ENCODE results near the gene ERGIC1. TPM values are rescaled to one million over a fixed set of nuclear protein-coding genes. Genes with fewer than 3 reads are reported as not detected.

The ERGIC1 gene
- total and polyA plus RNA-seq, 10 of the 15 experiments (the other 5 are each of a cell fraction or from before 2014, with no cell fraction given): 8.8 to 104 (median 76.3) TPM

DNA sequence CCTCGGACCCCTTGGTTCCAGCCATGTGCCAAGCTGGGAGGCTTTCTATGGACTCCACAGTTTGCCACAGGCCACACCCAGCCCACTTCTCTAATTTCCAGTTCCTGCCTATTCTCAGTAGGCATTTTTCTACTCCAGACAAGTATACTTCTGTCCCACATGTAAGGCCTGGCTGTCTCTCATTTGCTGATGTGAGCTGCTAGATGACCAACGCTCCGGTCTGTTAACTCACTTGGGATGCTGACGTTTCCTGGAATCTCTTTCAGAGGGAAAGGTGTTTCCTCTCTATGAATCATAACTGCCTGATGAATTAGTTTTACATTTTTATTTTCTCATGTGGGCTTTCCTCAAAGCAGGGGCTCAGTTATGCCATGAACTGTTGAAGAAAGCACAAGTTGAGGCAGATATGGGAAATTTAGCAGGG is 36.3 kb downstream of the ERGIC1 start:
- FAIRE-seq: no peak
- SMC1A ChIA-PET (ENCODE audit: uncharacterized antibody, unreplicated experiment): interaction anchor here (0.8 to 1.2 kb wide), 3 partner anchors 12 to 266 kb away, joined by 3 to 4 read pairs (median 3); no protein-coding TSS in a partner anchor
- H3K9me3 ChIP-seq (replicated peaks; ENCODE audit: control insufficient read depth, insufficient read depth, low read length): no peaks in the 10 kb centered on the region
- H3K79me2 ChIP-seq (ENCODE audit: control insufficient read depth, insufficient read depth, low read length): peaks cover 5% of the 10 kb centered on the region
- in situ Hi-C loops (cut with MboI): no loop called here
- peaks cover 3% of the 10 kb centered on the region; the same call in 1 of the 2 replicates for H3K4me1 ChIP-seq (ENCODE audit: control insufficient read depth, insufficient read depth, low read length)
- POLR2A ChIA-PET: interaction anchor here (0.9 kb wide), 1 partner anchor 22 kb away, joined by 3 read pairs; no protein-coding TSS in a partner anchor
- intact Hi-C loops (cut with micrococcal nuclease; ENCODE audit: unreplicated experiment): no loop called here
- no peak overlapping the region for H2AFZ ChIP-seq (ENCODE audit: control insufficient read depth, low read depth, low read length)
- H3K36me3 ChIP-seq (ENCODE audit: control insufficient read depth in 2 of 2, insufficient read depth in 2 of 2, low read length in 1 of 2): peaks cover 0 to 4% of the 10 kb centered on the region in 2 experiments; a peak in 1 of 4 replicates
- H4K20me1 ChIP-seq (ENCODE audit: control insufficient read depth, insufficient read depth): peaks cover 3% of the 10 kb centered on the region; the same call in 1 of the 2 replicates
- WGBS (ENCODE audit: insufficient coverage, insufficient replicate concordance, low lambda C conversion rate, missing lambda C conversion rate): 40% methylated on average over 4 of the region's 4 CpGs
- no peaks in the 10 kb centered on the region for H3K27me3 ChIP-seq (replicated peaks in 1 of 2; ENCODE audit: control insufficient read depth in 2 of 2, insufficient read depth in 2 of 2, low read length in 1 of 2)
- CTCF ChIA-PET: interaction anchor here (0.7 kb wide), 1 partner anchor 861 kb away, joined by 3 read pairs; no protein-coding TSS in a partner anchor
- DNase-seq (ENCODE audit: low read depth, low spot score): no peak
- no peak overlapping the region for H3K4me3 ChIP-seq
- BruUV-seq (replicated peaks): no TSS peak
- no peak overlapping the region for H3K4me2 ChIP-seq (ENCODE audit: control insufficient read depth, insufficient read depth)
- H3K27ac ChIP-seq (ENCODE audit: control insufficient read depth, insufficient read depth): no peak overlapping the region
- RAD21 ChIA-PET (ENCODE audit: unreplicated experiment): interaction anchor here (1.3 kb wide), 1 partner anchor 12 kb away, joined by 4 read pairs; no protein-coding TSS in a partner anchor
- ATAC-seq: no peak
- H3K9ac ChIP-seq (ENCODE audit: control insufficient read depth, insufficient read depth, low read length): no peak overlapping the region
- no peak for TF ChIP-seq EP300 (IDR thresholded peaks at IDR 0.05; ENCODE audit: borderline replicate concordance in 1 of 2, control insufficient read depth in 1 of 2, low read depth in 2 of 2, low read length in 2 of 2)
- TF ChIP-seq MAX (IDR thresholded peaks at IDR 0.05; ENCODE audit: low read depth, low read length): no peak
- no peak for TF ChIP-seq TARDBP (IDR thresholded peaks at IDR 0.05; ENCODE audit: borderline replicate concordance)
- no peak for TF ChIP-seq ZBTB40 (IDR thresholded peaks at IDR 0.05; ENCODE audit: borderline replicate concordance)
- TF ChIP-seq, protein P1, sequence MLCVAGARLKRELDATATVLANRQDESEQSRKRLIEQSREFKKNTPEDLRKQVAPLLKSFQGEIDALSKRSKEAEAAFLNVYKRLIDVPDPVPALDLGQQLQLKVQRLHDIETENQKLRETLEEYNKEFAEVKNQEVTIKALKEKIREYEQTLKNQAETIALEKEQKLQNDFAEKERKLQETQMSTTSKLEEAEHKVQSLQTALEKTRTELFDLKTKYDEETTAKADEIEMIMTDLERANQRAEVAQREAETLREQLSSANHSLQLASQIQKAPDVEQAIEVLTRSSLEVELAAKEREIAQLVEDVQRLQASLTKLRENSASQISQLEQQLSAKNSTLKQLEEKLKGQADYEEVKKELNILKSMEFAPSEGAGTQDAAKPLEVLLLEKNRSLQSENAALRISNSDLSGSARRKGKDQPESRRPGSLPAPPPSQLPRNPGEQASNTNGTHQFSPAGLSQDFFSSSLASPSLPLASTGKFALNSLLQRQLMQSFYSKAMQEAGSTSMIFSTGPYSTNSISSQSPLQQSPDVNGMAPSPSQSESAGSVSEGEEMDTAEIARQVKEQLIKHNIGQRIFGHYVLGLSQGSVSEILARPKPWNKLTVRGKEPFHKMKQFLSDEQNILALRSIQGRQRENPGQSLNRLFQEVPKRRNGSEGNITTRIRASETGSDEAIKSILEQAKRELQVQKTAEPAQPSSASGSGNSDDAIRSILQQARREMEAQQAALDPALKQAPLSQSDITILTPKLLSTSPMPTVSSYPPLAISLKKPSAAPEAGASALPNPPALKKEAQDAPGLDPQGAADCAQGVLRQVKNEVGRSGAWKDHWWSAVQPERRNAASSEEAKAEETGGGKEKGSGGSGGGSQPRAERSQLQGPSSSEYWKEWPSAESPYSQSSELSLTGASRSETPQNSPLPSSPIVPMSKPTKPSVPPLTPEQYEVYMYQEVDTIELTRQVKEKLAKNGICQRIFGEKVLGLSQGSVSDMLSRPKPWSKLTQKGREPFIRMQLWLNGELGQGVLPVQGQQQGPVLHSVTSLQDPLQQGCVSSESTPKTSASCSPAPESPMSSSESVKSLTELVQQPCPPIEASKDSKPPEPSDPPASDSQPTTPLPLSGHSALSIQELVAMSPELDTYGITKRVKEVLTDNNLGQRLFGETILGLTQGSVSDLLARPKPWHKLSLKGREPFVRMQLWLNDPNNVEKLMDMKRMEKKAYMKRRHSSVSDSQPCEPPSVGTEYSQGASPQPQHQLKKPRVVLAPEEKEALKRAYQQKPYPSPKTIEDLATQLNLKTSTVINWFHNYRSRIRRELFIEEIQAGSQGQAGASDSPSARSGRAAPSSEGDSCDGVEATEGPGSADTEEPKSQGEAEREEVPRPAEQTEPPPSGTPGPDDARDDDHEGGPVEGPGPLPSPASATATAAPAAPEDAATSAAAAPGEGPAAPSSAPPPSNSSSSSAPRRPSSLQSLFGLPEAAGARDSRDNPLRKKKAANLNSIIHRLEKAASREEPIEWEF (IDR thresholded peaks at IDR 0.05; ENCODE audit: insufficient replicate concordance, low read depth, low read length): no peak
- no peak for TF ChIP-seq NFYB (IDR thresholded peaks at IDR 0.05; ENCODE audit: insufficient read depth, low read depth, low read length)
- no peak for TF ChIP-seq SREBF1 (IDR thresholded peaks at IDR 0.05; ENCODE audit: low read length)
- no peak for TF ChIP-seq ZNF24 (IDR thresholded peaks at IDR 0.05)
- no peak for TF ChIP-seq IKZF1 (conservative IDR thresholded peaks at IDR 0.05)
- TF ChIP-seq NBN (IDR thresholded peaks at IDR 0.05): no peak
- TF ChIP-seq ZNF622 (IDR thresholded peaks at IDR 0.05): no peak
- no peak for TF ChIP-seq HSF1 (IDR thresholded peaks at IDR 0.05; ENCODE audit: low read depth, low read length)
- TF ChIP-seq EZH2 (IDR thresholded peaks at IDR 0.05; ENCODE audit: borderline replicate concordance, control insufficient read depth, low read depth, low read length): no peak
